CD4-positive, alpha-beta T cell (primary cell): ENCODE data around the gene TEKTIP1. TPM values are rescaled to one million over a fixed set of nuclear protein-coding genes. Genes with fewer than 3 reads are reported as not detected.

Experiments
- ATAC-seq: fragments of 200-7000 bp; cut with Tn5 transposase; one replicate; pipeline ENCODE4 v1.10.0; 2022; ENCODE audit warnings: mild to moderate bottlenecking; ENCODE audit not compliant: poor library complexity
- CTCF ChIA-PET: fragments of 350-600 bp; sonication (Branson Sonifier 250); formaldehyde crosslinking; loops from one replicate; lab custom pipeline; 2021; ENCODE audit warnings: antibody characterized with exemption, inconsistent platforms; lab: Charles Lee
- POLR2A ChIA-PET: fragments of 350-600 bp; sonication (Branson Sonifier 250); formaldehyde crosslinking; loops from one replicate; lab custom pipeline; 2021; ENCODE audit warnings: antibody characterized with exemption, inconsistent platforms; lab: Charles Lee
- DNase-seq, 14 experiments: peaks; one replicate each; pipeline ENCODE4 v3.0.0-alpha.2; 2013 to 2020; ENCODE audit warnings: mixed read lengths in 2 of 14
- H3K27ac ChIP-seq, 2 donors: one replicate each; pipeline versions ENCODE4 v1.5.1 to v1.7.0; 2013; ENCODE audit warnings: low read length in 2 of 2, low read depth in 1 of 2, mild to moderate bottlenecking in 1 of 2
- H3K27me3 ChIP-seq, 2 experiments: 1 replicate in 1 of 2; 2 replicates in 1 of 2; pipeline versions ENCODE4 v1.6.1 to v1.7.0; 2013; ENCODE audit warnings: low read length in 2 of 2, control low read depth in 1 of 2, mild to moderate bottlenecking in 1 of 2, moderate library complexity in 1 of 2; ENCODE audit not compliant: insufficient read depth in 2 of 2, control insufficient read depth in 1 of 2
- H3K36me3 ChIP-seq: one replicate; pipeline ENCODE4 v1.6.1; 2013; ENCODE audit warnings: low read length, control low read depth; ENCODE audit not compliant: insufficient read depth
- H3K4me1 ChIP-seq: one replicate; pipeline ENCODE4 v1.6.1; 2013; ENCODE audit warnings: low read length, control low read depth; ENCODE audit not compliant: insufficient read depth
- H3K4me3 ChIP-seq: one replicate; pipeline ENCODE4 v1.5.1; 2013; ENCODE audit warnings: mild to moderate bottlenecking, low read length, moderate library complexity
- H3K9me3 ChIP-seq, 2 experiments: 1 replicate in 1 of 2; 2 replicates in 1 of 2; pipeline versions ENCODE4 v1.6.1 to v1.7.0; 2013; ENCODE audit warnings: low read length in 2 of 2, mild to moderate bottlenecking in 2 of 2, control low read depth in 1 of 2, moderate library complexity in 1 of 2; ENCODE audit not compliant: control insufficient read depth in 1 of 2, insufficient read depth in 1 of 2
- H3K27ac Mint-ChIP-seq: one replicate; pipeline ENCODE4 v1.8.0; 2020; ENCODE audit warnings: mixed read lengths
- H3K27me3 Mint-ChIP-seq: one replicate; pipeline ENCODE4 v1.8.0; 2021; ENCODE audit warnings: mixed read lengths
- H3K36me3 Mint-ChIP-seq: one replicate; pipeline ENCODE4 v1.8.0; 2021; ENCODE audit warnings: low read depth, mixed read lengths
- H3K4me1 Mint-ChIP-seq: one replicate; pipeline ENCODE4 v1.8.0; 2021; ENCODE audit warnings: low read depth, mixed read lengths
- H3K4me3 Mint-ChIP-seq: one replicate; pipeline ENCODE4 v1.8.0; 2020; ENCODE audit warnings: mild to moderate bottlenecking, mixed read lengths
- H3K9me3 Mint-ChIP-seq: one replicate; pipeline ENCODE4 v1.8.0; 2020; ENCODE audit warnings: mixed read lengths
- intact Hi-C, 2 experiments: fragments of 100-400 bp; cut with DNase I in 1 of 2; cut with micrococcal nuclease in 1 of 2; formaldehyde crosslinking; loops; one replicate each; pipeline versions ENCODE4 v1.15.1 to v1.9.0; 2023 to 2025; cut with DNase I, micrococcal nuclease
- total RNA-seq, 174 experiments: library from RNA in 2 of 174; stranded (reverse) in 2 of 174; gene quantifications; one replicate each; pipeline ENCODE4 v1.2.3 and lab custom pipeline; 2021 to 2026
- TF ChIP-seq, protein P1 (sequence below): fragments of 200-600 bp; IDR thresholded peaks from one replicate; pipeline ENCODE4 v1.8.0; 2022; ENCODE audit warnings: antibody characterized with exemption, mild to moderate bottlenecking

Gene TEKTIP1
- total RNA-seq, 2 experiments from 2014 or later: 5.7 to 6.0 TPM

DNA sequence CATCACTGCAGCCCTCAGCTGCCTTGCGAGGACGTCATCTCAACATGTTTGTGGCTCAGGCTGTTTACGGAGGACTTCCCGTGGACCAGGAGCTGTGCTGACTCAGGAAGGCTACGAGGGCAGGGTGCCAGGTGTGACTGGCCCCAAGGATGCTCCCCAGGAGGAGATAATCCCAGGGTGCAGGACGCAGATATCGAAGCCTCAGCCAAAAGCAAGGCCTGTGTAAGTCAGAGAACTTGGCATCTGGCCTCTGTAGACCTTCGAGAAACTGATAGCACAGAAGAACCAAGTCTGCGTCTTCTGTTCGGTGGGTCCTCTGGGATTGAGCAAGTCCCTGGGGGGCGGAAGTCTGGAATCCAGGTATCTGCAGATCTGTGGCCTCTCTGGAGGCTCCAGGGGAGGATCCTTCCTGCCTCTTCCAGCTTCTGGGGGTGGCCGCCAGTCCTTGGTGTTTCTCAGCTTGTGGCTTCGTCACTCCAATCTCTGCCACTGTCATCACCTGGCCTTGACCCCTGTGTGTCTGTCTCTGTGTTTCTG lies 35.9 kb upstream of the TEKTIP1 start:
- Histone ChIP-seq H3K27me3 (no peaks in the 10 kb centered on the region), H3K4me1 (peaks cover 55% of the 10 kb centered on the region), H3K9me3 (no peaks in the 10 kb centered on the region), H3K27ac (no peak overlapping the region), H3K4me3 (no peak overlapping the region), H3K36me3 (peaks cover 3% of the 10 kb centered on the region)
- no peak overlapping the region for H3K27ac Mint-ChIP-seq
- ChIA-PET POLR2A (no interaction called here), CTCF (no interaction called here)
- H3K4me3 Mint-ChIP-seq: peak overlapping the region; percentile 4
- H3K27me3 Mint-ChIP-seq: no peaks in the 10 kb centered on the region
- peaks cover 20% of the 10 kb centered on the region for H3K36me3 Mint-ChIP-seq
- no peak for DNase-seq
- no peaks in the 10 kb centered on the region for H3K9me3 Mint-ChIP-seq
- H3K4me1 Mint-ChIP-seq: peaks cover 38% of the 10 kb centered on the region
- ATAC-seq: no peak
- intact Hi-C loops: loop anchor here (5.0 to 10.0 kb wide), 3 partner anchors 71 to 448 kb away; partner anchors contain the start of gene TLE5 (in 1 of the 2)
- TF ChIP-seq, protein P1, sequence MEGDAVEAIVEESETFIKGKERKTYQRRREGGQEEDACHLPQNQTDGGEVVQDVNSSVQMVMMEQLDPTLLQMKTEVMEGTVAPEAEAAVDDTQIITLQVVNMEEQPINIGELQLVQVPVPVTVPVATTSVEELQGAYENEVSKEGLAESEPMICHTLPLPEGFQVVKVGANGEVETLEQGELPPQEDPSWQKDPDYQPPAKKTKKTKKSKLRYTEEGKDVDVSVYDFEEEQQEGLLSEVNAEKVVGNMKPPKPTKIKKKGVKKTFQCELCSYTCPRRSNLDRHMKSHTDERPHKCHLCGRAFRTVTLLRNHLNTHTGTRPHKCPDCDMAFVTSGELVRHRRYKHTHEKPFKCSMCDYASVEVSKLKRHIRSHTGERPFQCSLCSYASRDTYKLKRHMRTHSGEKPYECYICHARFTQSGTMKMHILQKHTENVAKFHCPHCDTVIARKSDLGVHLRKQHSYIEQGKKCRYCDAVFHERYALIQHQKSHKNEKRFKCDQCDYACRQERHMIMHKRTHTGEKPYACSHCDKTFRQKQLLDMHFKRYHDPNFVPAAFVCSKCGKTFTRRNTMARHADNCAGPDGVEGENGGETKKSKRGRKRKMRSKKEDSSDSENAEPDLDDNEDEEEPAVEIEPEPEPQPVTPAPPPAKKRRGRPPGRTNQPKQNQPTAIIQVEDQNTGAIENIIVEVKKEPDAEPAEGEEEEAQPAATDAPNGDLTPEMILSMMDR: no peak

DNA sequence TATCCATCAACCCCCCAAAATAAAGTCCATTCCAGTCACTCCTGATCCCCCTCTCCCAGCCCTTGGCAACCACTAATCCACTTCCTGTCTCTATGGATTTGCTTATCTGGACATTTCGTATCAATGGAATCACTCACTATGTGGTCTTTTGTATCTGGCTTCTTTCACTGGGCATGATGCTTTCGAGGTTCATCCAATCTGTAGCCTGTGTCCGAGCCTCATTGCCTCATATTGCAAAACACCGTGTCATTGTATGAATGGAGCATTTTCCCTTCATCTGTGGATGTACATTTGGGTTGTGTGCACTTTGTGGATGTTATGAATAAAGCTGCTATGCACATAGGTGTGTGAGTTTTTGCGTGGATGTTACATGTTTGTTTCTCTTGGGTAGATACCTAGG lies 34.2 kb upstream of the TEKTIP1 start:
- Histone ChIP-seq H3K27me3 (no peaks in the 10 kb centered on the region), H3K4me1 (peaks cover 56% of the 10 kb centered on the region), H3K36me3 (peaks cover 15% of the 10 kb centered on the region), H3K4me3 (no peak overlapping the region), H3K27ac (no peak overlapping the region), H3K9me3 (no peaks in the 10 kb centered on the region)
- Mint-ChIP-seq H3K9me3 (no peaks in the 10 kb centered on the region), H3K4me1 (peaks cover 46% of the 10 kb centered on the region), H3K4me3 (peak overlapping the region; percentile 67), H3K27ac (peak overlapping the region; percentile 95), H3K36me3 (peaks cover 30% of the 10 kb centered on the region), H3K27me3 (no peaks in the 10 kb centered on the region)
- ChIA-PET POLR2A (no interaction called here), CTCF (interaction anchor here (0.6 to 0.7 kb wide), 3 partner anchors 10 to 195 kb away, joined by 3 read pairs; partner anchors contain the start of gene PIP5K1C)
- ATAC-seq (no peak), DNase-seq (no peak)
- TF ChIP-seq, protein P1: no peak
- intact Hi-C loops: loop anchor here (5.0 to 10.0 kb wide), 5 partner anchors 43 to 450 kb away; partner anchors contain the start of genes HMG20B (in 1 of the 2) and TLE5 (in 1 of the 2)

GRCh38 chr19:3505598-3506383 lies 33.2 kb upstream of the TEKTIP1 start, which contains the start of gene FZR1:
TSS of gene FZR1 (plus strand) at chr19:3506311. CDS start at chr19:3522990, 16,679 bp downstream.
- peaks cover 26% of the 10 kb centered on the region for H3K36me3 ChIP-seq
- peaks cover 53% of the 10 kb centered on the region for H3K4me1 ChIP-seq
- peaks cover 48% of the 10 kb centered on the region for H3K4me1 Mint-ChIP-seq
- peak within 1 kb of the TSS; percentile 91 for H3K4me3 ChIP-seq
- H3K9me3 Mint-ChIP-seq: no peaks in the 10 kb centered on the region
- peak within 1 kb of the TSS; percentile 95 for H3K27ac Mint-ChIP-seq
- H3K9me3 ChIP-seq: no peaks in the 10 kb centered on the region
- H3K36me3 Mint-ChIP-seq: peaks cover 35% of the 10 kb centered on the region
- H3K4me3 Mint-ChIP-seq: peak within 1 kb of the TSS; percentile 95
- H3K27me3 ChIP-seq: no peaks in the 10 kb centered on the region
- TF ChIP-seq, protein P1: no peak
- DNase-seq (peak; percentile 98 to 100 (median 100)), ATAC-seq (peak; percentile 85)
- intact Hi-C loops: loop anchor here (1.0 to 10.0 kb wide), 7 partner anchors 42 to 451 kb away; partner anchors contain the start of genes CACTIN (in 1 of the 2), HMG20B (in 1 of the 2), MFSD12 (in 1 of the 2) and TLE5 (in 1 of the 2)
- ChIA-PET POLR2A (interaction anchor here (0.7 to 1.0 kb wide), 2 partner anchors 10 to 11 kb away, joined by 3 read pairs; no protein-coding TSS in a partner anchor), CTCF (interaction anchor here (0.7 kb wide), 1 partner anchor 194 kb away, joined by 3 read pairs; the partner anchor contains the start of gene PIP5K1C)
- no peaks in the 10 kb centered on the region for H3K27me3 Mint-ChIP-seq
- peak within 1 kb of the TSS; percentile 85 to 96 for H3K27ac ChIP-seq
